ENCODE data around the gene WWOX.

WWOX gene

DNA sequence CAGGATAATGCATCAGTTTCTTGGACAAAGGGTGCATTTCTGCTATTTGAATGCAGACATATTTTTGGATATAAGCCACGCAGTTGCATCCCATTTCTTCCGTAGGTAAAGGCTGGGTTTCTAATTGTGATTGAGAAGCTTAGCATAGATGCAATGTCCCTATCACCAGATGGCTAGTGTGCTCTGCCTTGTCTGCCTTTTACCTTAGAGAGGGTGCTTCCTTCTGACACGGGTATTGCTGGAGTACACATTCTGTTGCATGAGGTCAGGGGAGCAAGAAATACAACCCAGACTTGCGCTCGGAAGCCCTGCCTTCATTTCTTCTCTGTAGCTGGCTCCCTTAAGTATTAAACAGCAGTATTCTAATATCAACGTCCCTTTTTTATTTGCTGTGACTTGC lies 337.4 kb downstream of the WWOX start:
- no peak for DNase-seq (ENCODE audit: low read depth in 2 of 2)

DNA sequence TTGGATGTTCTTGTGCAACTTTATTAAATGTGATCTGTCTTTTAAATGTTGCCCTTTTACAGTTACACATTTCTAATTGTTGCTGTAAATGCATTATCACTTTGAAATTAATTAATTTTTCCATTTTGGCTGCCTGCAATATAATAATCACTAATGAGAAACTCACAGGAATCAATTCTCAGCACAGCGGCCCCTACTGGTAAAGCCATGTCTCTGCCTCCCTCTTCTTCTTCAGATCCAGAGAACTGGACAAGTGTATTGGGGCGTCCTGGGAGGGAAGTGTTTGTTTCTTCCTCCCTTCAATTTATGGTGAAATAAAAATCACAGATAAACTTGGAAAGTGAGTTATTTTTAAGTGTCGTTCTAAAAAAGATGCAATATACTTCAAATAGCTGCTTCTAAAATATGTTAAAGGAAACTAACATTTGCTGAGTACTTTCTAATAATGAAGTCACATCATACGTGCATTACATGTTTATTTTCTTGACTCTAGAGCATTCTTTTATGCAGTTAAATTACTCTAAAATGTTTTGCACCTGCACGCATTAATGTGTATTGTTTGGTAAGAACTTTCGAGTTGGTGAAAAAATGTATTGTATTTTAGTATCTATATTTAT lies 338.0 kb downstream of the WWOX start:
- no peak for DNase-seq (ENCODE audit: low read depth in 2 of 2)

DNA sequence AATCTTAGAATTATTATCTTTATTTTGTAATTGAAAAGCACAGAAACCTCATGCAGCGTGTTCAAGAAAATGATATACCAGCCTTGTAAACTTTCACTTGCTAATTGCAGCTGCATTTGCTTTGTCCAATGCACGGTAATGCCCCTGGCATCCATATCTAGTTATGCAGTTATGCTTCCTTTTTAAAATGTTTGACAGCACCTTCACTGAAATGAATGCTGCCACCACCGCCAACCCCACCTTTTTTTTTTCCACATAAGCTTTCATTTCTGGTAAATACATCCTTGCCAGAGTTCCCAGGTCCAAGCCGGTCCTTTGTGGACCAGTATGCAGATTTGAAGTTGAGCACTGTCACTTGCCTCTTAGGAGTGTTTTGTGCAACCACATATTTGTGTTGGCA lies 338.8 kb downstream of the WWOX start:
- DNase-seq (ENCODE audit: low read depth in 2 of 2), result no peak

DNA sequence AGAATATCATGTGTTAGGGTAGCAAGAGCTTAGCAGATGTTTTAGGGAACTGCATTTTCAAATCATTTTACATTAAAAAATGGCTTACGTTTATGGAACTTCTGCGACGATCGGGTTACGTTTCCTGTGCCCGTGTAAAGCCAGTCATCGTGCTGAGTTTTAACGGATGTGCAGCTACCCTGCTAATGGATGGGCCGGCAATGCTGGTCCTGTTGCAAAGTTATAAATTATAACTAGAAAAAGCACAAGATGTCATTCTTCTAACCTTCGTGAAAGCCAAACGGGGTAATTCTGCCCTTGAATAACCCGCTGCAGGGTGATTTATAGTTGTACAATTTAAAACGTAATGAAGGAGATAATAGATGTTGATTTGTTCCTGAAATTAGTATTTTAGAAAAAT lies 339.2 kb downstream of the WWOX start:
- DNase-seq (ENCODE audit: low read depth in 2 of 2), result no peak

DNA sequence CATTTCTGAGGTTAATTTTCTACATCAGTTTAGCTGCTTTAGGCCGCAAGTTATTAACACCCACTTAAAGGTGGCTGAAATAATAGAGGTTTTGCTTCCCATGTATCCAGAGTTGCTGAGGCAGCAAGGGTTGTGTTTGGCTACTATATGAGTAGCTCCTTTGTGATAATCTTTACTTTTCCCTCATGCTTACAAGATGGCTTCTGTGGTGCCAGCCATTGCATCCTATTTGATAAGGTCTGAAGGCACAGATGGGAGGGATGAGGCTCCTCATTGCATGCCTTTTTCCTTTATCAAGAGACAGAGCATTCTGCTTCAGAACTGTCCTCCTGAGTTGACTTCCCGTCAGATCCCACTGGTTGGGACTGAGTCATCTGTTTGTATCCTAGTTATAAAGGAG lies 340.2 kb downstream of the WWOX start:
- no peak for DNase-seq (ENCODE audit: low read depth in 2 of 2)

DNA sequence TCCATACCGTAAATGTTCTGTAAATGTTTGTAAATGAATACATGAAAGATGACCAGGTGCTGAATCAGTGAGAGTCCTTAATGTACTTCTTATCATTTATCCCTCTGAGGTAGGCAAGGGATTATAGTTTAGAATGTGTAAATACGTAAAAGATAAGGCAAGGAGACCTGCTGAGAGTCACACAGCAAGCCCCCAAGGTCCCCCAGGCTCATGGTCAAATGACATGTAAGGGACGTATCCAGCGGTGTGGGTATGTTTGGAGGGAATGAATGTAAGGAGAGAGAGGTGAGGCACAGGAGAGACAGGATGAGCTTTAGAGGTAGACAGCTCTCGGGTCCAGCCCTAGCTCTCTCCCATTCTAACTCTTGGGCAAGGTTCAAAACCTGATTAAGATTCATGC lies 341.8 kb downstream of the WWOX start:
- no peak for DNase-seq (ENCODE audit: low read depth in 2 of 2)

DNA sequence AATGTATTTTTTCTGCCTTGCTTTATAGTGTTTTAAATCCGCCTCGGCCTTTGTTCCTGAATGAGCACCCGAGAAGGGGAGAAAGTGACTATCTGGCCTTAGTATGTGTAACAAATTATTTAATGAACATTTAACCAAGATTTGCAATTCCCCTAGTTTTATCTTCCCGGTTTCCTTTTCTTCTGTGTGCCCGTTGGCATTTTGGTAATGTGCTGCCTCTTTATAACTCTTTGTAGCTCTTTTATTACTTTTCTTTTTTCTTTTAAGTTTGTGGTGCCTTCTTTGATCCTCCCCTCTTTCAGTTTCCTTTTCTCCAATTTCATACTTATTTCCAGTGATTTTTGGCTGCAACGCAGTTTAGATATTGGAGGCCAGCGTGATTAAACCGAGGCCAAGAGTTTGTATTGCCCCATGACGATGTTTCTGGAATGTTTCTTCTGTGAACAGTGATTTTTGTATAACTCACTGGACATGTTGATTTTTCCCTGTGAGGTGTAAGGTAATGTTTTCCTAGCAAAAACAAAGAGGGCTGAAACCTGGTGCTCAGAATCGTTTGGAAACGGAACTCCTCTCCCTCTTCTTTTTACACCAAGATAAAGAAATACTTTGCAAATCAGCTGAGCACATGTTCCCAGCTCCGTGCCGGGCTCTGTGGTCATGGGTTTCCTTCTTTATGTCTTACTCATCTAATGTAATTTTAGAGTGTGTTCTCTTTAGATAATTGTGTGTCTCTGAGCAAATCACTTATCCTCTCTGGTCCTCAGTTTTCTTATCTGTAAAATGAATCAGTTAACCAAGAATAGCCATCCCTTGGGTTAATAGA lies 344.3 kb downstream of the WWOX start:
- no peak for DNase-seq (ENCODE audit: low read depth in 2 of 2)

DNA sequence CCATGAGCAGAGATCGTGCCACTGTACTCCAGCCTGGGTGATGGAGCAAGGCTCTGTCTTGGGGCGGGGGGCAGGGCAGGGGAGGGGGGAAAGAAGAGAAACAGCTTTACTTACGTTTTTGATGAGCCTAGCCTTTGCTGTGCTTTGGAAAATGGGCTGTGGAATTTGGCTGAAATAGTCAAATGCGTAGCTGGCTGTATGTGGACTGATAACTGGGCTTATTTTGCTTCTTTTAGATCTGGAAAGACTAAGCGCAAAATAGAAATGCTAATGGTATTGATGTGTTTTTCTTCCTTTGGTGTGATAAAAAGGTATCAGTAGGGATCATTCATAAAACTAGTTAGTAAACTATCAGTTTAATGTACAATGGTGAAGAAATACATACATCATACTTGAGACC lies 346.4 kb downstream of the WWOX start:
- no peak for DNase-seq (ENCODE audit: low read depth in 2 of 2)

DNA sequence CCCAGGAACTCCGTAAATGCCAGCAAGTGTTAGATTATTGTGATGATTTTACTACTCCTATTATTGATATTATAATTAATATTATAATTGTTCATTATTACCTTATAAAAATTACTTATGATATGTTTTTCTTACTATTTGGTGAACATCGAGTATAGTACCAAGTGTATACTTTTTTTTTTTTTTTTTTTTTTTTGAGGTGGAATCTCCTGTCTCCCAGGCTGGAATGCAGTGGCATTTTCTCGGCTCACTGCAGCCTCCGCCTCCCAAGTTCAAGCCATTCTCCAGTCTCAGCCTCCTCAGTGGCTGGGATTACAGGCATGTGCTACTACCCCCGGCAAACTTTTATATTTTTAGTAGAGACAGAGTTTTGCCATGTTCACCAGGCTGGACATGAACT lies 347.0 kb downstream of the WWOX start:
- no peak for DNase-seq (ENCODE audit: low read depth in 2 of 2)

DNA sequence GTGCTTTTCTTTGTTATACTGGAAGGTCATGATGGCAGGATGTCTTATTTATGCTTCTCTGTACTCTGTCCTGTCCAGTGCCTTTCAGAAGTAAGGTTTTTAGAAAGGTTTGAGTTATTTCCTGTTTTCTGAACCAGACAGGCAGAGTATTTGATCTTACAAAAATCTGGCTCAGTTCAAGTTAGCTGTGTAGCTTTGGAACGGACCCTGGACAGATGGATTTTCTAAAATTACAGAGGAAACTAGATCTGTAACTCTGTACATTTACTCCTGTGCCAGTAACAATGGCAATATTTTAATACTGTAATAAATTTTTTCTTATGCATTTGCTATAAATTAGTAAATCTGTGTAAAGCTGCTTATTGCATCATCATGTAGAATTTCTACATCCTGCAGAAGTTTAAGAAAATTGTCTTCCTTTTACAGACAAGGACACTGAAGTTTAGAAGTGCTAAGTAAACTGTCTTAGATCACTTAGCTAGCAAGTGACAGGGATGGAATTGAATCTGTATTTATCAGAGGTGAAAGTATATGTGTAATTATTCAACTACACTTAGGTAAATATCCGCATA lies 347.6 kb downstream of the WWOX start:
- DNase-seq (ENCODE audit: low read depth in 2 of 2), result no peak

DNA sequence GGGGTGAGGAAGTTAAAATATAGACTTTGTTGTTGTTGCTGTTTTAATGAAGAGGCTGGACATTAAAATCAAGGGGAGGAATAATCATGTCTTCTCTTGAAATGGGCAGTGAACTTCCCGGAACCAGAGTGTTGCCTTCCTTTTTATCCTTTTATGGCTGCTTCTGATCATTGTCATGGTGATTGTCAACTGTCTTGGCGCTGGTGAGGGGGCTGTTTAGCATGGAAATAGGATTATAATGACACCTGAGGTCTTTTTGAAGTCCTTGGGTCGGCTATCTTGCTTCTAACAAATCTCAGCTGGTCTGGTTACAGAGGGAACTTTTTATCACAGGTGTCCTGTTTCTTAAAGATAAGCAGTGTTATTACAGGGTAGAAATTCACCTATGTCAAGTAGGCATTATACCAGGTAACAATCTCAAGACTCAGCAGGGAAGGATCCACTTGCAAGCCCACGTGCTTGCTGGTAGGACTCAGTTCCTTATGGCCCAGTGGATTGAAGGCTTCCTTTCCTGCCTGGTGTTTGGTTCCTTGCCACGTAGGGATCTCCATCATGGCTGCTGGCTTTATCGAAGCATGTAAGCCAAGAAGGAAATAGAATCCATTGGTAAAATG lies 349.3 kb downstream of the WWOX start:
- DNase-seq (ENCODE audit: low read depth in 2 of 2), result no peak

DNA sequence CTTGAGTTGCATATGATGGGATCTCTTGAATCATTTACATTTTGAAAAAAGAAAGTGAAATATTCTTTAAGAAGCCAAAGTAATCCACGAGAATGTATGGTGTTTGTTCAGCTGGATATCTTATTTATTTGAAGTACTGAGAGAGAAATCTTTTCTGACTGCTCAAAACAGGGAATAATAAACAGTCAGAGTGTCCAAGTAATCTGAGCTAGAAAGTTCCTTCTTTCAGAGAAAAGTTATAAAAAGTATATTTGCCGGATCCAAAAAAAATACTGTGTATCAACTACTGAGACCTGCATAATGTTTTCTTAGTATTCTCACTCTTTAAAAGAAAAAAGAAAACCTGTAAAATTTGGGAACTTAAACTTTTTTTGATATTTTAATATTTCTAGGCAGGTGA lies 350.8 kb downstream of the WWOX start:
- DNase-seq (ENCODE audit: low read depth in 2 of 2), result no peak

DNA sequence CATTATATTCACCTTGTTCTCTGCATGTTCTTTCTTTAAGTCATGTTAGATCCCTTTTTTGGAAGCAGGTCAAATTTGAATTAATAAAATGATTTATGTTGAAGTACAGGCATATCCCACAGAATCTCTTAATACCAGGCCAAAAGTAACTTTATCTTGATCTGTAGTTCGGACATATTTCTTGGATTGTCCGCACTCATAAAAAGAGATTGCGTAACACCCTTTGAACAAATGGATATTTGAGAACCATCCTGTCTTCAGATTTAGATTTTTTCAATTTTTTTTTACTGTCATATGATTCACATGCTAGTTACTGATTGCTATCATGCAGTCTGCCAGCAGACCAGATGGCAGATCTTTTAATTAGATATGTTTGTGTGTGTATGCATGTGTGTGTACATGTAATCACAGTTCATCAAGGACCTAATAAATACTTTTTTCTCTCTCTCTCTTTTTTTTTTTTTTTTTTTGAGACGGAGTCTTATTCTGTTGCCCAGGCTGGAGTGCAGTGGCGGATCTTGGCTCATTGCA lies 352.6 kb downstream of the WWOX start:
- DNase-seq (ENCODE audit: low read depth in 2 of 2), result no peak

DNA sequence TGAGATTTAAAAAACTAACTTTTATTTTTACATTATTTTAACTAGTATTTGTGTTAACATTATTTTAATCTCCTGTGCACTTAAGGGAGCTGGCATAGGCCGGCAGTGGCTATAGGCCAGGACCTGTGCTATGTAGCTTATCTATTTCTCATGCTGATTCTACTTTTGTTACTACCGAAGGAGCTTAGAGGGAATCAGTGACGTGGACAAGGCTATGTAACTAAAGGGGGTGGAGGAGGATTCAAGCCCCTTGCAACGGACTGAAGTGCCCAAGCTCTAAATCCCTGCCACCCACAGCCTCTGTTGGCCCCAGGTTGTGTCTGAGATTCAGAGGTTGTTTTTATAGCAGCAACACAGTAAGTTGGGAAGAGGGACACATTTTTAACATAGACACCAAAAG lies 356.4 kb downstream of the WWOX start:
- DNase-seq (ENCODE audit: low read depth in 2 of 2), result no peak

DNA sequence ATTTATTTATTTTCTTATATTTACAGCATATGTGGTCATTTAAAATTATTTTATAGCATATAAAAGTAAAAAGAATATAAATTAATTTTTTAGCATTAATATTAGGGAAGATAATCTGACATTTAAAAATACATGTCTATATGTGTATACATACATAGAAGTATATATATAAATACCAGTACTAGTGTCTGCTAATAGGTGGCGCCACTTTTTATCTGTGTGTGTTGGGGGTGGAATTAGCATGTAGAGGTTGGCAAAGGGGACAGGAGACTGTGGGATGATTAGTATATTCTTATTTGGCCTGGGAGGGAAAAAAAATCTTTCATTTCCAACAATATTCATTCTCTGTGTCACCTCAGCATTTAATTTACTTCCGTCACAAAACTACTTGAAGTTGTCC lies 359.1 kb downstream of the WWOX start:
- no peak for DNase-seq (ENCODE audit: low read depth in 2 of 2)

DNA sequence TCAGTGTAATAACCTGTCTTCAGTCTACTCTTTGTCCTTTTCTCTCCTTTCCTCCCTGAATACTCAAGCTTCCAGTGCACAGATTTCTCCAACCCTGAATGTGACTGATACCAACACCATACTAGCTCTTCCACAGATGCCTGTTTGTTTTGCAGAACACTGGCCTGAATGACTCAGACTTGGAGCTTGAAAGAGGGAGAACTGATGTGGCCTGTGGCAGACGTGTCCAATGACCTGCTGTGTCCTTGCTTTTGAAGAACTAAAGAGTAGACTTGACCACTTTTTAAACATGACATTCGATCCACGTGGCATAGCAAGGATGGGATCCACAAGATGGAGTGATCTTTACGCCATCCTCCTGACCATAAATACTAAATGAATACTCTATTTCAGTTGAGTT lies 361.0 kb downstream of the WWOX start:
- DNase-seq (ENCODE audit: low read depth in 2 of 2), result no peak

DNA sequence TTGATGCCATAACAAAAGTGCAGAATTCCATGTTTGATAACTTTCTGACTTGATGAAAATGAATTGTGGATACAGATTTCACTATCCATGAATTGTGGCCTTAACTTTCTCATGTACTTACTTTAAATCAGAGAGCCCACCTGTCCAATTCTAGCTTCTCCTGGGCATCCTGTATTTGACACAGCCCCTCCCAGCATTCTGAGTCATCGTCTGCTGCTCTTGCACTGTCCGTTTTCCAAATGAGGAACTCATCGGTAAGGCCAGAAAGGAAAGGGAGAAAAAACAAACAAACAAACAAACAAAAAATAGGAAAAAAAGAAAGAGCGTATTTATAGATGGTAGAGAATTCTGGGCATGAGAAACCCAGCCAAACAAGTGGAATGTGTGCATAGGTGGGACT lies 361.6 kb downstream of the WWOX start:
- DNase-seq (ENCODE audit: low read depth in 2 of 2), result no peak

DNA sequence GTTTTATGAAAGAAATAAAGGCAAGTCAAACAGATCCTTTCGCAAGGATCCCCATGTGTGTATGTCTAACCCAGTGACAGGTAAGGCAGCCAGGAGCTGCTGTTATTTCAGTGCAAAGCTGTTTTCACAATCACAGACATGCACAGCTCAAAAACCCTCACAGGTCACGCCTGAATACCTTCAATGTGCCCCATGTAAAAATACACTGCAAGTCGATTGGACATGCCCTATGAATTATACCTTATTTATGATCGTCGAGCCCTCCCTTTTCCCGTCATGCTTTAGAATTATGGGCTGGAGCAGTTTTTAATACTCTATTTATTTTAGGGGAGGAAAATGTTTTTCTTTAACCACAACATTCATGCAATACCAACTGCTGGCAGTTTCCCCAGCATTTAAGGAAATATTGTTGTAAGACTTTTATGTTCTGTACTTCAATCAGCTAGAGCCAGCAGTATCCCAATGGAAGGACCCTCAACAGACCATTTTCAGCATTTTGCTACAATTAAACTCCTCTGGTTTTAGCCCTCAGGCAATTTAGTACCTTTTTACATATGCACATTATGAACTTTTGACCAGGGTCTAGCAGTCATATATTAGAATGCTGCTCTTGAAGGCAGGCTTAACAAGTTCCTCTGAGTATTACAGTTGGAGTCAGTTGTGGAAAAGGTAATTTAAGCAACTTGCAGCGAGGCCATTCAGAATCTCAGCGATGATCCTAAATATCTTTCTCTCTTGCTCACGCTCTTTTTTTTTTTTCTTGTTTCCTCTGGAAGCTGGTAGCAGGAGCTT lies 362.2 kb downstream of the WWOX start:
- peak in 1 of 2 experiments; percentile 1 for DNase-seq (ENCODE audit: low read depth in 2 of 2)

DNA sequence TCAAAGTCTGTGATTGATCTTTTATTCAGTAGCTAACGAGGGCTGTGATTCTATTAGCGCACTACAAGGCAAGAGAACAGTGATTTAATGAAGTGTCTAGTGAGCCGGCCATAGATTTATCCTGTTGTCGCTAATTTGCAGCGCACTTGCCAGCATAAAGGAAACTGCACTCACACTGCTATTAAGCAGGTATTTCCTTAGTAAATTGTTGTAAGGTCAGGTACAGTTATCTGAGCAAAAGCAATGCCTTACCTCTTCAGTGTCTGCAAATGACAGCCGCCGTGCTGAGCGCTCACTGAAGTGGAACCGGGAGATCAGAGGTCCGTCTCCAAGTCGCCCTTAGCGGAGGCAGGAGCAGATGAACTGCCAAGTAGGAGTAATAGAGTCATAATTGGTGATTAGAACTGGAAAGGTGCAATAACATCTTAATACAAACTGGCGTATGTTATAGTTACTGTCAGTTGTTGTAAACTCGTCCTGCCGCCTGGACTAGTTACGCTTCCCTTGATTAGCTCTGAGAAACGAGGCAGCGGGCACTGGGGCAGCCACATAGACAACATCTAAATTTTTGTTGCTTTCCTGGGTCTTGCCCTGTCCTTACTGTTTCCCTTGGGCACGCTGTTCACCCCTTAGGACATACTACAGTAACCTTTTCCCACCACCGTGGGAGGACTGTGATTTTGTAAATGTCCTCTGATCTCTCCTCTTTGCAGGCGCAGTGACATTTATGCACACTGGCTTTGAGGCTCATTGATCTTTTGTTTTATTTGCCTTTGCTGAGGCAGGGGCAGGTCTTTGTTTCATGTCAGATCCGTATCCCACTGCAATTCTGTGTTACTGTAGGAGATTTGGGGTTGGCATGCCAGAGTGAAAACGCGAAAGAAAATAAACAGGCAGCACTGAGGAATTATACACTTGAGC lies 363.1 kb downstream of the WWOX start:
- no peak for DNase-seq (ENCODE audit: low read depth in 2 of 2)

DNA sequence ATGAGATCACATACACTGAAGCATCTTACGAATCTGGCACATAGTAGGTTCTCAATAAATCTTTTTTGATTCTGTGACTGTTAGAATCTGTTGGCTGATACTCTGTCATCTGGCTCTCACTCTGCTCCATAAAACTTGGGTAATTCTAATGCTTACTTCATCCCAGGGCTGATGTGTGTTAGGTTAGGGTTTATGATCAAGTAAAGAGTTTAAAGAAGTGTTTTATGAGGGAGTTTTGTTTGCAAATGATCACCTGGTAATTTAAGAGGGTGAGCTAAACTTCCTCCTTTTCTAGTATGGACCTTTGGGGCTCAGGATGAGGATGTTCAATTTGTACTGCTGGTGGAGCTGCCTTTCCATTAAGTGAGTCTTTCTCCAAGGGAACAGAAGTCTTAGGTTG lies 364.1 kb downstream of the WWOX start:
- no peak for DNase-seq (ENCODE audit: low read depth in 2 of 2)

DNA sequence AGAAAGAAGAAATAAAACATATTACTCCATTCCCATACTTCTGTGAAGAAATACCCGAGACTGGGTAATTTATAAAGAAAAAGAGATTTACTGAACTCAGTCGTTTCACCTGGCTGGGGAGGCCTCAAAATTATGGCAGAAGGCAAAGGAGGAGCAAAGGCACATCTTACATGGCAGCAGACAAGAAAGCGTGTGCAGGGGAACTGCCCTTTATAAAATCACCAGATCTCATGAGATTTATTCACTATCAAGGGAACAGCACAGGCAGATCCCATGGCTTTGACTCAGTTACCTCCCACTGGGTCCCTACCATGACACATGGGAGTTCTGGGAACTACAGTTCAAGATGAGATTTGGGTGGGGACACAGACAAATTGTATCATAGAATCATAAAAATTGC lies 365.4 kb downstream of the WWOX start:
- DNase-seq (ENCODE audit: low read depth in 2 of 2), result no peak
